IPS-NIHi11 (cell line): ENCODE measurements around the gene THBS1.

Source experiments
- DNase-seq: peaks from one replicate; pipeline ENCODE4 v3.0.0; 2012; ENCODE audit warnings: mixed read lengths, low spot score

Gene THBS1

DNA sequence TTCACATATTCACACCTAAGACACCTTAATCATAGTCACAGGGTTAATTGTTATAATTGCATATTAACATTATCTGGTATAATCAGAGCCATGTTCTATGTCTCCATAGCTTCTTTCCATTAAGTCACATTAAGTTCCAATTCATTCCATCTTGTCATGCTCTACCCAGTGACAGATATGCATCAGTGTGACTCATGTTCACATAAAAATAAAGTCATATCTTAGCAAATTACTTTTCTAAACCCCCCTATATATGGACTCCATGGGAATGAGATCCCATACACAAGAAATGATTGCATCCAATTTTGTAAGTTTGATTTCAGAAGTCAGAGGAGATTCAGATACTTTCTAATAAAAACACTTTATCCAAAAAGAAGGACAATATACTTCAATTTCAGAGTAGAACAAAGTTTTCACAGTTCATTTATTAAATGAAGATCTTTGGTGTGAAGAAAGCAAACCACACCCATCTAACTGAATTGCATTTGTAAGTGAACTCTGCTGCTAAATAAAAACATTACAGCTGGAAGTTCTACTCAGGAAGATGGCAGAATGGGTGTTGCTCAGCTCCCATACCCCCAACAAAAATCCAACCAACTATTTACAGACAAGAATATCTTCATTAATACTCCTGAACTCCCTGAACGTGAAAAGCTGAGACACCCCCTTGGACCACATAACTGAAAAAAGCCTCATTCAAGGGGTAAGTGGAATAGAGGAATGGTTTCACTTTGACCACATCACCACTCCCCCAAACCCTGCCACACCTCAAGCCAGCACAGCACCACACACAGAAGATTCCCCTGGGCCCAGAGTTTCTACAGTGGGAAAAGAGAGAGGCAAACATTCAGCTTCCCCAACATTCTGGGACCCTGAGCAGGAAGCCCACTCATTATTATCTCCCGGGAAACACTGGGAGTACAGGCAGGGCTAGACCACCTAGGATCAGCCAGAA is 27.6 kb downstream of the THBS1 start:
- DNase-seq: no peak

DNA sequence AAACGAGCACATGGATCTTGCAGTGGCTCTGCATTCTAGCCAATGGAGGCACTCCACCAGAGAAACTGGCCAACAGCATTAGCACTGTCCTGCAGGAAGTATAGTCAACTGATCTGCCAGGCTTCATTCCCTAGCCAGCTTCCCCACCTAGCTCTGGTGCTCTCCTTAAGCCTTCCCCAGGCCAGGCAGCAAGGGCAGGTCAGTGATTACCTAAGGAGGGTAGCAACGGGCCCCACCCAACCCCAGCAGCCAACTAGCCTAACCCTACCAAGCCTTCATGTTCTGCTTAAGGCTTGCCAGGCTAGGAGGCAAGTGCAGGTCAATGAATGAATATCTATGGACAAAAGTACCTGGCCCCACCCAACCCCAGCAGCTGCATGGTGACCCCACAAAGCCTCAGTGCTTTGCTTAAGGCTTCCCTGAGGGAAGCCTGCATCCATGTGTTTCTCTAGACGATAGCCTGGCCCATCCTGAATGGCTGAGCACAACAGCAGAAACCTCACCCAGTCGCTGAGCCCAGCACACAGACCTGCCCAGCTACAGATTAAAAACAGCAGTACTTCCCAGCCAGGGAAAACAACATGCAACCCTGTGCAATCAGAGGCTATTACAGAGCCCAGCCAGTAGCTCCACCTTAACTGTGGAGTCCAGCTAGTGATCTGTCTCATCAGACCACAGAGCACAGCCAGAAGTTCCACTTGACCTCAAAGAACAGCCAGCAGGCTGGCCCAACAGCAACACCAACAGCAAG is 28.5 kb downstream of the THBS1 start:
- DNase-seq: no peak

DNA sequence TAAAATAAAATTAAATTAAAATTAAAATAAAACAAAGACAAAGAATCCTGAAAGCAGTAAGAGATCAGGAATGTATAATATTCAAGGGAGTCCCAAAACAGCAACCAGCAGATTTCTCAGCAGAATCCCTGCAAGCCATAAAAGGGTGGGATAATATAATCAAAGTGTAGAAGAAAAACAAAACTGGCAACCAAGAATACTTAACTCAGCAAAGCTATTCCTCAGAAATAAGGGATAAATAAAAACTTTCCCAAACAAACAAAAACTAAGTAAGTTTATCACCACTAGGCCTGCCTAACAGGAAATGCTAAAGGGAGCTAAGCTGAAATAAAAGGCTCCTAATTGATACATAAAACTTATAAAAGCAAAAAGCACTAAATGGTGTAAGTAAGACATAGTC is 29.8 kb downstream of the THBS1 start:
- no peak for DNase-seq

DNA sequence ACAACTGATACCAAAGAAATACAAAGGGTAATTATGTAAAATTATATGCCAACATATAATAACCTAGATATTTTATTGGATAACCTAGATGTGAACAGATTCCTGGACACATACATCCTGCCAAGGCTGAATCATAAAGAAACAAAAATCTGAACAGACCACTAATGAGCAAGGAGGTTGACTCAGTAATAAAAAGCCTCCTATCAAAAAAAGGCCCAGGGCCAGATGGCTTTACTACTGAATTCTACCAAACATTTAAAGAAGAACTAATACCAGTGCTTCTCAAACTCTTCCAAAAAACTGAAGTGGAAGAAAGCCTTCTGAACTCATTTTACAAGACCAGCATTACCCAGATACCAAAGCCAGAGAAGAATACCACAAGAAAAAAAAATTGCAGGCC is 32.4 kb downstream of the THBS1 start:
- no peak for DNase-seq

DNA sequence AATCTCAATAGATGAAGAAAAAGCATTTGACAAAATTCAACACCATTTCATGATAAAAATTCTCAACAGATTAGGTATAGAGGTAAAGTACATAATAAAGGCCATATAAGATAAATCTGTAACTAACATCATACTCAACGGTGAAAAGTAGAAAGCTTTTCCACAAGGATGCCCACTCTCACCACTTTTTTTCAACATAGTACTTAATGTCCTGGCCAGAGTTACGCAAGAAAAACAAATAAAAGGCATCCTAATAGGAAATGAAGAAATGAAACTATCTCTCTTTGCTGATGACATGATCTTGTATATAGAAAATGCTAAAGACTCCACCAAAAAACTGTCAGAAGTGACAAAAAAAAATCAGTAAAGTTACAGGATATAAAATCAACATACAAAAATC is 33.0 kb downstream of the THBS1 start:
- no peak for DNase-seq

DNA sequence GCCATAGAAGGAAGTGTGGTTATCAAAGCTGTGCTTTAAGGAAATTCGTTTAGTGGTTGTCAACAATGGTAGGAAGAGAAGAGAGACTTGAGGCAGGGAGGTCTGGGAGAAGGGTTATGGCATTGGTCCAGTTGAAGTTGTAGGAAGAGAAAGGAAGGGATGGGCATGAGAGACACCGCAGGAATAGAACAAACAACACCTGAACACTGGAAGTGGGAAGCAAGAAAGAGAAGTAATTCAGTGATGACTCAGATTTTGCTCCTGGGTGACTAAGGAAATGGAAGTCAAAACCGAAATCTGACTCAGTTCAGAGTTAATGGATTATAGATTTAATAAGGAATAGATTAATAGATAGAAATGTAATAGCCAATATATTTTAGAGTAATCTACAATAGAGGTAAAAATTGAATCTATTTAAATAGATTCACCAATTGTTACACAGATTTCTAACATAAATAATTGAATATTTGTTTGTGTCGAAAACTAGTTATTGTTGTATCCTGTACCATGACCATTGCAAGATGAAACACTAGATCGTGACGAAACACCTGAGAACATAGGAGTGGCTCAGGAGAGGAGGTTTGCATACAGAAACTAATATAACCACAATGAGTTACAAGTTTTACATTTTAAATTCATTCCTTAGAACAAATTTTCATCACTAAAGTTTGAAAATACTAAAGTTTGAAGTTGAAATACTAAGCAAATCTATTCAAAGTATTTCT is 36.0 kb downstream of the THBS1 start:
- no peak for DNase-seq

DNA sequence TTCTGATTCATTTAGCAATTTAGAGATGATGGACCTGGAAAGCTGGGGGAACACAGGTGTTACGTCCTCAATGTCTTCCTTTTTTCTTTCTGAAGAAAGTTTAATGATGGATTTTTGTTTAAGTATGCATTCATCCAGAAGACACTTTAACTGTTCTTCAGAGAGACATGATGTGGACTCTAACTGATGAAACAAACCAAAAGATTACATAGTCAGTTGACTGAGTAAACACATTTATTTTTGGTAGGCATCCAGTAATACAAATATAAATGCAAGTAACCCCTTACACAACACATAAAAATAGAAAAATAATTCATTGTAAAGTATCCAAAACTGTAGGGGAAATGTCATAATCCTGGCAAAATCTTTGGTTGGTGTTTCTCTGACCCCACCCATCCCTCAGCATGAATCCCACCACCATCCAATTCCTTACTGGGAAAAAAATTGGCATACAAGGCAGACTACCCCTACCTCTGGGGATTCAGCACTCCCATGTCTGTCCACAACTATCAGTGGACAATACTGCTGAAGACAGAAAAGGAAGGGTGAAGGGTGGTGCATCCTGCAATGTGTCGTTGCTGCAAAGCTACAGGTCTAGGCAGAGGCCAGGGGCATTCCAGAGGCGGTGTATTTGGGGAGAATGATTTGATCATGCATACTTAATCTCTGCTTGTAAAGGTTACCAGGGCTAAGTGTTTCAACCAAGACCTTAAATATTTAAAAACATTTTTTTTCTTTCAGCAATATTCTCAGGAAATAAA is 37.4 kb downstream of the THBS1 start:
- no peak for DNase-seq

DNA sequence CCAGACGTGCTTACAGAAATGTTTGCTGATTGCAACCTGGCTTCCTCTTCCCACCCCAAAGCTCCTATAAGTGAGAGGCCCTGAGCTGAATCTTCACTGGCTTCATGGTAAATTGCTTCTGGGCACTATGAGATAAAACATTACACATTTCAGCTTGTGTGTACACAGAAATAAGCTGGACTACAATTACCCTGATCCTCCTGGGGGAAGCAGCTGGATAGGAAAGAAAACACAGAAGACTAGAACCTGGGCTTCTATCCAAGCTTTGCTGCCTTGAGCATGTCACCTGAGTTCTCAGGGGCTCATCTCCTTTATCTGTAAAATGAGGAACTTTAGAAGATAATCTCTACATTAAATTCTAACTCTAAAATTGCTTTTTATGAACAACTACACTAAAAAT is 40.3 kb downstream of the THBS1 start:
- DNase-seq: no peak

DNA sequence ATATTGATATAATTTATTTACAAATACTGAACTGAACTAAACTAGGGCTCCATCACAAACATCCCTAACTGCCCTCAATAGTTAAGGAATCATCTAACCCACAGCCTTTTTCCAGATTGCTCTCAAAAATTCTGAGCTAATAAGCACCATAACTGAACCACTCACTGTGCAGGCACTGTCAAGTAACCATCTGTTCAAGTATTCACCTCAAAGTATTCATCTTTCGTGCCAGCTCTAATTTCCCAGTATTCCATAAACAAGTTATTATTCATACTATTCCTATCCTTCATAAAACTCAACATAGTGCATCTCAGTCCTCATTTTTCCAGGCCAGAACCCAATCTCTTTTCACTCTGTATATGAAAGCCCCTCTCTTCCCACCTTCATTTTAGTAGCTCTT is 41.1 kb downstream of the THBS1 start:
- DNase-seq: no peak

DNA sequence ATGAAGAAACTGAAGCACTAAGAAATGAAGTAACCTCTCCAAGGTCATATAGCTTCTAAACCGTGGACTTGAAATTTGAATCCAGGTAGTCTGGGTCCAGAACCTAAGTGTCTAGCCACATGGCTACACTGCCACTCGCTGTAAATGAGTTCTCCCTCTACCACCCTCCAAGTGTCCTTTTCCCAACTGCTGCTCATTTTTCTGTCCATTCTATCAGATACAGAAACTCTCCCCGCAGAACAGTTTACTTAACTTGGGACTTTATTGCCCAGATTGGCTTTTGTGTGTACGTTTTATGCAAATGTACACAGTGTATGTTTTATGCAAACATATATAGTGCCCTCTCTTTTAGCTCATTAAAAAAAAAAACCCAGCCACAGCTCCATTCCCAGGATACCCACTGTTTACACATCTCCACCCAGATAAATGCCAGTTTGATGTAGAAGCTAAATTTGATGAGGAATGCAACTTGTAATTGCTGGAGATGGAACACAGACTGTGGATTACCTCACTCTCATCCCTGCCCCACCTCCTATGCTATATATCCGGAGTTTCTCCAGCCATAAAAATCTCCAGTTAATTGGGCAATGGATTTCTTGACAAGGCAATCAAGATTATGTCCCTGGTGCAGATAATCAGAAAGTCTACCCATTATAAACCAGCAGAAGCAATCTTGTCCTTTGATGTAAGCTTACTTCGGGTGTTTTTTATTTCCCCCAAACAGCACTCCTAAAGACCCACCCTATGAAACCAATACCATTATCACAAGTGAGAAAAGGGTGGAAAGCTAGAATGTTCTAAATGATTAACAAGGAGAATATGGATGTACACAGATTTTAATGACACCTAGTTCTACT is 42.0 kb downstream of the THBS1 start:
- no peak for DNase-seq

DNA sequence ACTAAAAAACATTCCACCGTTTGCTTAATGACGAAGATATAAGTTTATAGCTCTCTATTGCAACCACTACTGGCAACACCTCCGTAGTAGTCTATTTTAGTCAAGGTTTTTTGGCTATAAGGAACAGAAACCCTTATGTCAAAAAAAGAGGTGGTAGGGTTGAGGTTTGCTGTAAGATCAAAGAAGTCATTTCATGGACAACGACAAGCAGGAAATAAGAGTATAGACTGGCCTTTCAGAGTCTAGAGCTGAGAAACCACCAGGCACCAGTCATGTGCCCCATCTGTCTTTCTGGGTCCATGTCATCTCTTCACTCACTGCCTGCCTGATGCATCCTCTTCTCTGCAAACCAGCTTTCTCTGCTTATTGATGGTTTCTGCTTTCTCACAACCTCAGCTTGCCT is 42.7 kb downstream of the THBS1 start:
- no peak for DNase-seq

DNA sequence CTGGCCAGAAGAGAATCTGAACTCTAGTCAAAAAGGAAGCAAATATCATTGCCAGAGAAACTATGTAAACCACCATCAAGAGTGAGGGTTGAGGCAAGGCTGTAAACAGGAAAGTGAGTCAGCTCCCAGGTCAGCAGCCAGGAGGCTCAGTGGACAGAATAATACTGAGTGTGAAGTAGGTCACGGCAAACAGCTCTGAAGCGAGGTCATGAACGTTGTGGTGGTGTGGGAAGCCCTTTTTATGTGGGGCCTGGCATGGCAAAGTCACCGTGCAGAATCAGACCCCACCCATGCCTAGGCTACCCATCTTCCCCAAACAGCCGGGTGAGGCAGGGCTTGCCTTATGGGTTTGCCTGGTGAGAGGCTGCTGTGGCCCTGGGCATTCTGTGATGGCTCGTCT is 43.9 kb downstream of the THBS1 start:
- DNase-seq: no peak

DNA sequence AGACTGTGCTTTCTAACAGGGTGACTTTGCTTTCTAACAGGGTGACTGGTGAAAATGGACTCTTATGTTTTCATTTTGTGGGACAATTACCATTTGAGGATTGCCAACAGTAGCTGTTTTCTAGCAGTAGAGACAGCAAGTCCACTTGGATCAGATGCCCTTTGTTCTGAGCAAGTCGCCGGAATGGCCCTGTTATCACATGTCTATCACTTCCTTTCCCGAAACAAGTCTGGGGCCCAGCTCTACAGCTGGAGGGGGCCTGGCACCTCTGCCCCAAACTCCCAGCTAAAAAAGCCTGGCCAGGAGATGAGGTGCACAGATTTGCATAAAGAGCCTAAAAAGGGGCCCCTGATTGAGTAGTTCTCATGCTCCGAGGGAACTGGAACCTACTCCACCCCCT is 44.6 kb downstream of the THBS1 start:
- no peak for DNase-seq

DNA sequence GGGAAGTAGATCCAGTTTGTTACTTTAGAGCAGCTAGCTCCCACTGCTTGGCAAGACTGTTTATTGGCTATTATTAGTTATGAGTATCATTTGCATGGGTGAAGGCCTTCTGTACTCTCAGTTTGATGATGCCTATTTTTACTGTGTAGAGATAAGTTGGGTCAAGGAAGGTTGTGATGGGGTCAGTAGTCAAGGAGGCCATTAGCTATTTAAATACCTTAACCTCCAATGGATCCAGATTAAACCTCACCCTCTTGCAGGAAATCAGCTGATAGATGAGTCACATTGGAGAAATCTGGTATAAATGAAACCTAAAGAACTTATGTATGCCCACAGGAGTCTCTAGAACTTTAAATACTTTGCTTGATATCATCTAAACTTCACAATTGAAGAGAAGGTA is 45.0 kb downstream of the THBS1 start:
- DNase-seq: no peak

DNA sequence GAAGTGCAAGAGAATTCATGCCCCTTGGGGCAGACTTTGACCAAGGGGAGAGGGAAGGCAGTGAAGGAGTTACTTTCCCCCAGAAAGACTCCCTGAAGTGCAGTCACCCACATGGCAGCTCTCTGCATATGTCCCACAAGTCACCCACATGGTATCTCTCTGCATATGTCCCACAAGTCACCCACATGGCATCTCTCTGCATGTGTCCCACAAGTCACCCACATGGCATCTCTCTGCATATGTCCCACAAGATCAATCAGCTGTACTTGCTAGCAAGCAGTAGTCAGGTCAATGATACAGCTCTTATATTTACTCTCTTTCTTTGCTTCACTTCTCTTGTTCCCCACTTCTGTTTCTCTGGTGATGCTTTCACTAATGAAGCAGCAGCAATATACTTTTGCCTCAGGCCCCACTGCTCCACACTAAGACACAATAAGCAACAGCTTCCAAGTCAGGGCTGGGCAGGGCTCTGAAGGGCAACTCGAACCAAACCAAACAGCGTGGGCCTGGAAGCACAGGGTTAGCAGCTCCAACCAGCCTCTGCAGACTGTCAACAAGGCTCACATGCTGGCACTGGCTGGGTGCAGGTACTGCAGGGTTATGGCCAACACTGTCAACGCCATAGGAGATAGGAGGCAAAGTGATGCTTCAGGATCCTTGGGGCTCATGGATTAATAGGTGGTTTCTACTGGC is 46.7 kb downstream of the THBS1 start:
- DNase-seq: no peak

DNA sequence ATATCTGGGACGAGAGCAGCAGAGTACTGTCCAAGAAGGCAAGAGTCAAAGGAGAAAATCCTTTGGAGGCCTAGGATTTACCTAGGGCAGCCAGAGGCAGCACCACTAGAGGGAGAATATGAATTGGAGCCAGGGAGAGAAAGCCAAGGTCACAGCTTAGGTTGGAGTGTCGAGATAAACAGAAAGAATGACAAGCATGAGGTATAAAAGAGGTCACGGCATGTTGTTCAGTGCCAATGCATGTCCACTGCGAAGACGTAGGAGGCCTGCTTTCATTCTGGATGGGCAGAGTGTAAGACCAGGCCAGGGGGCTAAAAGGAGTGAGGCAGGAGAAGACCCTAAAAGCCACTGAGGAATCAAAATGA is 47.2 kb downstream of the THBS1 start:
- DNase-seq: no peak

DNA sequence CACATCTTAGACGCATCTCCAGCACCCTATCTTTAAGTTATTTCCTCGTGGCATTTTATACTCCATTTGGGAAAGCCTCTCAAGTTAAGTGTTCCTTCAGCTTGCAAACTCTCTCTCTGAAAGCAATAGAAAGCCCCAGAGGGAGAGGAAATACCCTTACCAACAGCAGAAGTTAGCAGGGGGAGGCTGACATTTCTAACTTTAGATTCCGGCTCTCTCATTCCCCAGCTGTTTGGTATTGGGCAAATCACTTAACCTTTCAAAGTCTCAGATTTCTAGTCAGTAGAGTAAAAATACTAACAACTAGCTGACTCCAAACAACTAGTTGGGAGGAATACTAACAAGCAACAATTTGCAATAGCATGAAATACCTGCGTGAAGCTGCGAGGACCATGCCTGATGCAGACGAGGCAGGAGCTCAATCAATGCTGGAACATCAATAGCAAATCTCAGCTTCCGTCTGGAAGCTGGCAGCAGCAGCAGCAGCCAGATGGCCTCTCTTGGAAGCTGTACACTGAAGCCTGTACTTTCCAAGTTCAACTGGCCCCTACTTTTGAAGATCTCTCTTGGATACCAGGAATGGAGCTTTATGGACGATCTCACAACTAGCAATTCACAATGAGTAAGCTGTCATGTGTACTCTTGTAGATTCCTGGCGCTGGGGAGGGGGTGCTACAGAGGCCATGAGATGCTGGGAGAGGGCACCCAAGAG is 47.8 kb downstream of the THBS1 start:
- DNase-seq: no peak

DNA sequence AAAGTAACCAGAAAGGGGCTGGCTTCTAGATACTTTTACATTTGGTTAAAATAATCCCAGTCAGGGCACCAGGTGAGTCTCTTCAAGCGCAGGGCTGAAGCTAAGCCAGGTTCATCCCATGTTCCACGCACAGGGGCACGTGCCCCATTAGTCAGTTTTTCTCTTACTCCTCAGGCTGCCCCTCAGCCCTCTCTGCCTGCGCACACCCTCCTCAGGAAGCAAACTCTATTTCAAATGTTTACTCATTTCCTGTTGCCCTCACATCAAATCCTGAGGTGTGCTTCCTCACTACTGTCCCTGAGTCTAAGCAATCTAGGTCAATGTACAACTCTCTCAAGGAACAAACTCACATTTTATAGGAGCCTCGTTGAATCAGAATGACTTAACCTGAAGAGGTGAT is 48.5 kb downstream of the THBS1 start:
- DNase-seq: no peak

DNA sequence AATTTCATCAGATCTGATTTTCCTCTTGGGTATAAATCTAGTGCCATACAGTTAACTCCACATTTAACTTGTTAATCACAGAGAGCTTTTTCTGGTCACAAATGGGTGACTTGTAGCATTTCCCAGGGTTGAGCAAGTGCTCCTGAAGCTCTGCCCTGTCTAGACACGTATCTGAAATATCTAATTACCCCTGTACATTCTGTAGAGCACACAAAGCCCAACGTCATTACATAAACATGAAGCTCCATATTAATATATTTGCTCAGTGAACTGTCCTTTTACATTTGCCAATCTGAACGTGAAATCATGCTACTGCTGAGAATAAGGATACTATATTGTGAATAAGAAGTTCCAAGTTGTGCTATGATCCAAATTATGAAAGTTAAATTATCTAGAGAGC is 49.0 kb downstream of the THBS1 start:
- no peak for DNase-seq

DNA sequence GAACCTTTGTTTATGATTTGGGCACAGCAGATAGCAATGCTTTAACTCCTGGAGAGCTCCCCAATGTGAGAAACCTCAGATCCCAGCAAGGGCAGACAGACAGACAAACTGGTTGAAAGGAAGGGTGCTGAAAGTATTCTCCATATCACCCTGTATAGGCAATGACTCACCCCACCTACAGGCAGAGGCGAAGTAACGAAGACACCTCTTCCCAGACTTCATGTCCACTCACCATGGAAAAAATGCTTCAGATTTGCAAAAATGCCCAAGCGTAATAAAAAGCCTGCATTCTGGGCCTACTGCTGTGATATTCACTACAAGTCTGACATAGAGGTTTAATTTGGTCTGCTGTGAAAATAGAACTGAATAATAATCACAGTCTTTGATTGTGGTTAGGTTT is 50.5 kb downstream of the THBS1 start:
- DNase-seq: no peak
